ENCODE data around the gene NFASC.
A peak's percentile ranks its signal among the peaks of the same experiment; 100 is the strongest.

The NFASC gene

GRCh38 chr1:204929487-204930154 lies 59.0 kb downstream of the NFASC start:
- no peak for DNase-seq

- no peak for DNase-seq
These were observed 59.5 kb downstream of the NFASC start for GRCh38 chr1:204930155-204930523.

DNA sequence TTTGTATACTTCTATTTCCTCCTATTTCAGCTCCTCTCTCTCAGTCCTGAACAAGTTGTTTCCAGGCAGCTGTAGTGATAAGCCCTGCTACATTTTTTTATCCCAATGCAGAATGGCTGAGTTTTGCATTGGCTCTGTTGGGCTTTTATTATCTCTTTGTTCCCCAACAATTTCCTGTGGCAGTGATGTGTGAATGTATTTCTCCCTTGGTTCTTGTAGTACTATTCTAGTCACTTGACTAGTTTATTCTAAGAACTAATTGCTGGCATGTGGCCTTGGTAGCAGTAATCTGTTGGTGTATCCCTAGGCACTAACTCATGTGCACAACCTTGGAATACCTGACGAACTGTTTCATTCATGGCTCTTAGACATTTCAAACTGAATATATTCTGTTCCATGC lies 60.7 kb downstream of the NFASC start:
- DNase-seq = no peak

DNA sequence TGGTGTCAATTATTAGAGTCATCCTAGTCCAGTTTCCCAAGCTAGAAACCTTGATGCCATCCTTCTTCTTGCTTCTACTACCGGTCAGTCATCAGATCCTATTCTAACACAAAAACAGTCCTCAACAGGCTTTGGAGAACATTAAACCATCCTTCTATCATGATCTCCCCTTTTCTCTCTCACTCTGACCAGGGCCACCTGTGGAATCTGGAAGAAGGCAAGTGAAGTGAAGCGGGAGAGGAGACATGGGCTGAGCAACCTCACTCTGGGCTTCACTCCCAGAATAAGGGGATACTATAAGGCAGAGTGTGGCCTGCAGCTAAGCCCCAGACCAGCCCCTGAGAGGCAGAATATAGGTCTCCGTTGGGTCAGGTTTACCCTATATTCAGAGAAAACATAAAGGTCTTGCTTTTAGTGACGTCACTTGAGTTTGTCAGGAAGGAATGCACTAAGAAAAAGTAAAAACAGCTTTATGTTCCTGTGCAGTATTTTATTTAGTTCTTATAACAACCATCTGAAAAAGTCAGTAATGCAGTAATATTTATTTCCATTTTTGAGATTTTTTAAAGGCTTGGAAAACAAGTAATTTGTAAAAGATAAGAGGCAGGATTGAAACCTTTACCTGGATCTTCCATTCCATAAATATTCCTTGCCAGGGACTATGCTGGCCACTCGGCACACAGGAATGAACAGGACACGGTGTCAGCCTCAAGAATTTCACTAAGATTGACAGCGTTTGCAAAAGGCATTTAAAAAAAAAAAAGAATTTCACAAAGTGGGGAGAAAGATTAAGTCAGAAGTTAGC lies 61.3 kb downstream of the NFASC start:
- DNase-seq = no peak

GRCh38 chr1:204932573-204932909 lies 61.9 kb downstream of the NFASC start:
- DNase-seq = no peak

GRCh38 chr1:204935155-204935554 lies 64.5 kb downstream of the NFASC start:
- DNase-seq = no peak

GRCh38 chr1:204936765-204937164 lies 66.1 kb downstream of the NFASC start:
- no peak for DNase-seq

DNA sequence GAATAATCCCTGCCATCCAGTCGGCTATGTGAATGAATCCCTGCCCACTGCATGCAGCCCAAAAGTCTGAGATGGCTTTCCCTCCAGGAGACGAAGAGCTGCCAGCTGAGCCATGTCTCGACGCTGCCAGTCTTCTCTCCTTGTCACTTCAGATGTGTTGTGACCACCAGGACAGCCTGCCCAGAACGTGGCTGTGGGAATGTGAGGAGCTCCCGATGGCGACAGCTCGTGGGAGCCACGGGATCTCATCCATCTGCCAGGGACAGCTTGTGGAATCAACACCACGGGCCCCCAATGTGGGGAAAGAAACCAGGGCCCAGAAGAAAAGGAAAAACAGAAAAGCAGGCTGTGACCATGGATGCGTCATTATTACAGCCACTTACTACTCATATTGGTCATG lies 67.2 kb downstream of the NFASC start:
- DNase-seq = no peak

GRCh38 chr1:204940591-204940990 lies 69.9 kb downstream of the NFASC start:
- no peak for DNase-seq

- DNase-seq = peak; percentile 70
These were observed 71.0 kb downstream of the NFASC start for GRCh38 chr1:204941421-204942338.

DNA sequence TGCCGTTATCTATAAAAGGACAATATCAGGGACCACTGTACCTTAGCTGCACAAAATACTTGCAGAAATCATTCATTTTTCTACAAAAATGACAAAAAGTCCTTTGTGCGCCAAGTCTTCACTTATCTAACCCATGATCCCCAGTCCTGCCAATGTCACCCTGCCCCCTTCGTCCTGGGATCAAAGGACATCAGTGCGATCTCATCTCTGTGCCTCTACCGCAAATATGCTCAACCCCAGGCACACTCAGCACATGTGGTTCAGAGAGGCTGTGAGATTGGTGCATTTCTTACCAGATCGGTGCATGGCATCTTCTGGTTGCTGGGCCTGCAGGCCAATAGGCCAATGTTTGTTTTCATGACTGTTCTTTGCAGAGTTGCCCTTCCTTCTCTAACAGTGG lies 72.8 kb downstream of the NFASC start:
- no peak for DNase-seq

GRCh38 chr1:204944662-204945061 lies 74.0 kb downstream of the NFASC start:
- DNase-seq = peak; percentile 63

- peak; percentile 17 for DNase-seq
These were observed 74.9 kb downstream of the NFASC start for GRCh38 chr1:204945565-204945977.

DNA sequence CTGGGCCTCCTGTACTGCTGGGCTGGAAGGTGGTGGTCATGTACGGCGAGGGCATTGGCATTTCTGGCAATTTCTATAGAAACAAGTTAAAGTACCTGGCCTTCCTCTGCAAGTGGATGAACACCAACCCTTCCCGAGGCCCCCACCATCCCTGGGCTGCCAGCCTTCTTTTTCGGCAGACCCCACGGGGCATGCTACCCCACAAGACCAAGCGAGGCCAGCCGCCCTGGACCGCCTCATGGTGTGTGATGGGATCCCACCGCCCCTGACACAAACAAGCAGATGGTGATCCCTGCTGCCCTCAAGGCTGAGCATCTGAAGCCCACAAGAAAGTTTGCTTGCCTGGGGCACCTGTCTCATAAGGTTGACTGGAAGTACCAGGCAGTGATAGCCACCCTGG lies 76.0 kb downstream of the NFASC start:
- no peak for DNase-seq

DNA sequence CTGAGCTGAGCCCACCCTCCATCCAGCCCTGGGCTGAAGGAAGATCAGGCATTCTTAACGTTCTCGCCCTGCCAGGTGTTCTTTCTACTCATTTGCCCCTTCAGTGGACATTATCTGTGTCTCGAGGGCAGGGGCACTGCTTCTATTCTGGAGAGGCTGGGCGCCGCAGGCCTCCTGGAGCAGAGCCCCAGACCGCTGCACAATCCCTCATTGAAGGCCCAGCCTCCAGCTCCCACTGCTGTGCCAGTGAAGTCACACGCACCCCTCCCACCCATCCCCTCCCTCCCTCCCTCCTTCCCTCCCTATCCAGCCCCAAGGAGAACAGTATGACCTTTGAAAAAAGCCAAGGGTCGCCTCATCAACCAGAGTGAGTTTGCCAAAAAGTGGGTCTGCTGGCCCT lies 76.7 kb downstream of the NFASC start:
- DNase-seq = no peak

DNA sequence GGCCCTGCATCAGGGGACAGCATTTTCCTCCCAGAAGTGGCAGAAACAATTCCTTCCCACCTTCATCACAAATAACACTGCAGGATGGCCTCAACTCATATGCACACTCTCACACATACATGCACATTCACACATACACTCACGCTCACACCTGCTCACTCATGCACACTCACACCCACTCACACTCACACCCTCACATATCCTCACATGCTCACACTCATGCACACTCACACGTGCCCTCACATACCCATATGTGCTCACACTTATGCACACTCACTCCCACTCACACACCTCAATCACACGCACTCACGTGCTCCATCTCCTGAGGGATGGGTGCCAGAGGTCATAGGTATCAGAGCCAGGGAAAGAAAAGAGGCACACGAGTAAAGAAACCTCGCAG lies 77.1 kb downstream of the NFASC start:
- DNase-seq = no peak

DNA sequence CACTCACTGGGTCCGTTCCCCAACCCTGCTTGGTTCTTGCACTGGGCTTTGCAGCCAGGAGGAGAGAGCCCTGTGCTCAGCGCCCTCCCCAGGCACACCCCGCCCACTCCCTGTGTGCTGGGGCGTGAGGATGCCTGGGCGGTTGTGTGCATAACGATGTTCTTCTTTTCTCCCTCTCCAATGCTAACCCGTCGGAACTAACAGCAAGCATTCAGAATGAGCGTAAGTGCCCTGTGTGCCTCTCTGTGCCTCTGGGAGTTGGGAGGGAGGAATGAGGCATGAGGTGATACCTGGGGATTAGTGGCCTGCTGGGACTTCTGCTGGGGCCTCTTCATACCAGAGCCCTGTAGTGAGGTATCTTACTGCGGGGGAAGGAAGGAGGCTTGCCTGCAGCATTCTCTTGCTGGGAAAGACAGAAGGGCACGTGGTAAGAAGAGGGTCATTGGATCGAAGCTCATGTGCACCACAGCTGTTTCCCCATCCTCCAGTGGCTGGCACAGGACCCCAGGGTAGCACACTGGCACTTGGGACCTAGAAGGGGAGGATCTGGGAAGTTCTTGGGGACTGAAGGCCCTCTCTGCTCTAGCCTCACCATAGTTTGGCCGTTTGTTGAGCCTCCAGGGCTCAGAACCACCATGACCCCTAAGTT lies 79.8 kb downstream of the NFASC start:
- DNase-seq = no peak

- DNase-seq = no peak
These were observed 88.0 kb downstream of the NFASC start for GRCh38 chr1:204958317-204959307.

DNA sequence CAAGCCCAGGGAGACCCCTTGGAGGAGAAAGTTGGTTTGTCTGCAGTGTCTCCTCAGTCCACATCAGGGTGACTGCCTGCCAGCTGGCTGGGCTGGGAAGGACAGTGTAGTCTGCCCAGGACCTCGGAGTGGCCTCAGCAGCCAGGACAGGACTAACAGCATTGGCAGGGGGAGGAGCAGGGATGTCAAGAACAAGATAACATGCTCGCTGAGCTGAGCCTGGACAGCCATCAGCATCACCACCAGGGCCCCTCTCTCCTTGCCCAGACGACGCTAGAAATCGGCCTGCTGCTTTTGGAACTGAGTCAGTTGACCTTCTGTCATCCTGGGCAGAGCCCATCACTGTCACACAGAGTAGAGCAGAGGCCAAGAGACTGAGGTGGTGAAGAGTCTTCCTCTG lies 88.7 kb downstream of the NFASC start:
- DNase-seq = no peak

DNA sequence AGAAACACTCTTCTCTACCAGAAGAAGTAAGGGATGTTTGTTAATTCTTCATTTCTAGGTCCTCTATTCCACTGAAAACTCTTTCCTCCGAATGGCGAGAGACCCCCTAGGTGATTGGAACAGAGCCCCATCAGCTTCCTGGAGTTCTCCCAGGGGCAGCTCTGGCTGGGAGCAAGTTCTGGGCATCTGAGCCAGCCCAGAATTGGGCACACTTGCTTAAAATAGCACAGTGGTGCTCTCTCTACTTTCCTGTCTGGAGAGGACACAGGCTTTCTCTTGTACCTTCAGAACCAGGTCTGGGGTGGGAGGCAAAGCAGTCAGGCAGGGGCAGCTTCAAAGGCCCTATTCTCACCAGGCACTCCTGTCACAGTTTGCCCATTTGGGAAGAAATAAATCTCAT lies 89.2 kb downstream of the NFASC start:
- DNase-seq = no peak

DNA sequence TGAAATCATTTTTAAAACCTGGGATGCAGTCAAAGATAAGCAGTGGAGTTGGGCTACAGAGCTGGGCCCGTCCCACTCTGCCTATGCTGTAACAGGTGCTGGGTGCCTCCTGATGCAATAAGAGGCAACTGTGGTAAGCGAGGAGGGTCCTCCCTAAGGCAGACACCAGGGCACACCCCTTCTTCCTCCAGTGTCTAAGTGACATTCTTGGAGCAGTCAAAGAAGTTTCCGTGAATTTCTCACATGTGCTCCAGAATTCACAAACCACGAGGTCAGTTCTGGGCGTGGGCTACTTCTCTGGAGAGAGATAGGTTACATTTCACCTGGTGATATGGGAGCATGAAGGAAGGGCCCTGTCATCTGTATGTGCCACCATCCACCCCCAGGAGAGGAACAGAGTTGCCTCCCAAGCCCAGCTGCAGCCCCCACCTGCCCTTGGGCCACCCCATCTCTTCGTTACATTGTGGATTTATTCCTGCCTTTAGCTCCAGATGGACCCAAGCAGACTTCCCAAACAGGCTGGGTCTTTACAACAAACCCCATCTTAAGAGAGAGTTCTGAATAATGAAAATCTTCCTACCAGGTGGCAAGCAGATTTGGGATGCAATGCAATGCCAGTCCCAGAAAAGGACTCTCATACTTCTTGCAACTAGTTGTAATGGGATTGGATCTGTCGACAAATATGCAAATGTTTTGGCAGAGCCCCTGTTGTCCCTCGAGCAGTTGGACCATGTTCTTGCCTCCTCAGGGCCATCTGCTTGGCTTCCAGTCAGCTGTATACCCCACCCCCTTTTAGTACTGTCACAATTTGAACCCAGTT lies 89.9 kb downstream of the NFASC start:
- DNase-seq = peak; percentile 44

Data from hematopoietic multipotent progenitor cell treated with erythropoietin and hydrocortisone succinate and interleukin-3 and kit ligand, for 8 days (in vitro differentiated cells).